PC-3 (cell line): Measurements from ENCODE around the gene DERA. TPM values are rescaled to one million over a fixed set of nuclear protein-coding genes. Genes with fewer than 3 reads are reported as not detected.
A peak's percentile ranks its signal among the peaks of the same experiment; 100 is the strongest.

Experiments used
- ATAC-seq: fragments of 200-7000 bp; cut with Tn5 transposase; 2 replicates; pipeline ENCODE4 v1.9.1; 2020; ENCODE audit warnings: mild to moderate bottlenecking, moderate library complexity
- BruUV-seq: library from RNA; stranded (reverse); fragments of 400-500 nt; replicated peaks from 2 replicates; lab custom pipeline; 2021; lab: Mats Ljungman, UMichigan
- CTCF ChIA-PET: fragments of 300-600 bp; sonication (Branson Sonifier 250); formaldehyde crosslinking; loops from one replicate; lab custom pipeline; 2022; ENCODE audit warnings: antibody characterized with exemption; lab: Charles Lee
- POLR2A ChIA-PET: fragments of 300-600 bp; sonication (Branson Sonifier 250); formaldehyde crosslinking; loops from one replicate; lab custom pipeline; 2022; ENCODE audit warnings: antibody characterized with exemption; ENCODE audit not compliant: unreplicated experiment; lab: Charles Lee
- DNase-seq: peaks from one replicate; pipeline ENCODE4 v3.0.0-alpha.2; 2015
- H2AFZ ChIP-seq: fragments of 300-600 bp; sonication (generic); 2 replicates; pipeline ENCODE4 v1.6.0; 2016; ENCODE audit warnings: antibody characterized with exemption, low read length
- H3F3A ChIP-seq: fragments of 300-600 bp; sonication (generic); one replicate; pipeline ENCODE4 v1.6.0; 2017; ENCODE audit warnings: antibody characterized with exemption, low read length, control low read depth, mild to moderate bottlenecking; ENCODE audit not compliant: unreplicated experiment
- H3K27ac ChIP-seq: fragments of 300-600 bp; sonication (generic); 2 replicates; pipeline ENCODE4 v1.5.1; 2016; ENCODE audit warnings: mild to moderate bottlenecking, low read length
- H3K27me3 ChIP-seq: fragments of 300-600 bp; sonication (generic); 2 replicates; pipeline ENCODE4 v1.6.1; 2016; ENCODE audit warnings: low read length, mixed read lengths
- H3K36me3 ChIP-seq: fragments of 300-600 bp; sonication (generic); 2 replicates; pipeline ENCODE4 v1.6.1; 2016; ENCODE audit warnings: low read depth, mixed run types, low read length, mixed read lengths
- H3K4me1 ChIP-seq: fragments of 300-600 bp; sonication (generic); 2 replicates; pipeline ENCODE4 v1.5.1; 2016; ENCODE audit warnings: low read length; ENCODE audit not compliant: insufficient read depth
- H3K4me2 ChIP-seq: fragments of 300-600 bp; sonication (generic); 2 replicates; pipeline ENCODE4 v1.6.0; 2016; ENCODE audit warnings: low read length
- H3K4me3 ChIP-seq: fragments of 300-600 bp; sonication (generic); 2 replicates; pipeline ENCODE4 v1.5.1; 2016; ENCODE audit warnings: mild to moderate bottlenecking, low read length, mixed read lengths
- H3K79me2 ChIP-seq: fragments of 300-600 bp; sonication (generic); 2 replicates; pipeline ENCODE4 v1.6.1; 2017; ENCODE audit warnings: low read length, mixed read lengths
- H3K9ac ChIP-seq: fragments of 300-600 bp; sonication (generic); 2 replicates; pipeline ENCODE4 v1.6.0; 2016; ENCODE audit warnings: mild to moderate bottlenecking, low read length
- H3K9me2 ChIP-seq: fragments of 300-600 bp; sonication (generic); replicated peaks from 2 replicates; pipeline ENCODE4 v1.6.1; 2016; ENCODE audit warnings: mixed run types, low read length, mixed read lengths
- H3K9me3 ChIP-seq: fragments of 300-600 bp; sonication (generic); 2 replicates; pipeline ENCODE4 v1.6.1; 2016; ENCODE audit warnings: low read length, mixed read lengths
- H4K20me1 ChIP-seq: fragments of 300-600 bp; sonication (generic); 2 replicates; pipeline ENCODE4 v1.6.1; 2016; ENCODE audit warnings: low read length, mixed read lengths
- EZH2 ChIP-seq: fragments of 300-600 bp; sonication (generic); IDR thresholded peaks from one replicate; pipeline ENCODE4 v1.6.1; 2017; ENCODE audit warnings: antibody characterized with exemption, mild to moderate bottlenecking, low read length; ENCODE audit not compliant: unreplicated experiment
- EZH2phosphoT487 ChIP-seq: fragments of 300-600 bp; sonication (generic); IDR thresholded peaks from 2 replicates; pipeline ENCODE4 v1.6.1; 2018; ENCODE audit warnings: mild to moderate bottlenecking, antibody characterized with exemption, low read length, borderline replicate concordance
- intact Hi-C: fragments of 100-400 bp; cut with micrococcal nuclease; formaldehyde crosslinking; loops from 2 replicates; pipeline ENCODE4 v1.9.0; 2023
- total RNA-seq: library from RNA; depleted of rRNA; stranded (reverse); fragments of >200 nt; gene quantifications from 2 replicates; pipeline ENCODE4 v1.2.3, GENCODE V29; 2014
- TF ChIP-seq, protein P1 (sequence below): fragments of 300-600 bp; sonication (generic); conservative IDR thresholded peaks from 2 replicates; pipeline ENCODE4 v1.5.1; 2017; ENCODE audit warnings: antibody characterized with exemption, low read depth, mild to moderate bottlenecking, low read length

The DERA gene
- total RNA-seq, 1 experiment from 2014 or later = 49.4 TPM

DNA sequence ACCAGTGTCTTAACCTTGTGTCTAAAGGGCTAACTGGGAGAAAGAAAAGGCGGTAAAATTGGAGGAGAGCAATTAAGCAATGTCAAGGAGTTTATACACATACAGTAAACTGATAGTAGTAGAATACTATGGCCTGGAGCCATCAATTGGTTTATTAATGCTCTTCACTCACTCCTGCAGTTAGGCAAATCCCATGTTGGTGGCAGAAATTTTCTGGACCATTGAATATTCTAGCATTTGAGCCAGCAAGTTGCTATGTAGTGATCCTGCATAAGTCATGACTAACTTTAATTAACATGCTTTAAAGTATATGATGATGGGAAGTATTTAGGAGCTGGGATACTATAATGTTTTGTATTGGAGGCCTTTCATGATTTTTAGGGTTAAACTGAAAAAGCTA, 14.3 kb upstream of the DERA start:
- BruUV-seq = no TSS peak
- ChIA-PET POLR2A (no interaction called here), CTCF (no interaction called here)
- H3F3A ChIP-seq = peaks cover 4% of the 10 kb centered on the region
- no peak for TF ChIP-seq EZH2
- TF ChIP-seq, protein P1, sequence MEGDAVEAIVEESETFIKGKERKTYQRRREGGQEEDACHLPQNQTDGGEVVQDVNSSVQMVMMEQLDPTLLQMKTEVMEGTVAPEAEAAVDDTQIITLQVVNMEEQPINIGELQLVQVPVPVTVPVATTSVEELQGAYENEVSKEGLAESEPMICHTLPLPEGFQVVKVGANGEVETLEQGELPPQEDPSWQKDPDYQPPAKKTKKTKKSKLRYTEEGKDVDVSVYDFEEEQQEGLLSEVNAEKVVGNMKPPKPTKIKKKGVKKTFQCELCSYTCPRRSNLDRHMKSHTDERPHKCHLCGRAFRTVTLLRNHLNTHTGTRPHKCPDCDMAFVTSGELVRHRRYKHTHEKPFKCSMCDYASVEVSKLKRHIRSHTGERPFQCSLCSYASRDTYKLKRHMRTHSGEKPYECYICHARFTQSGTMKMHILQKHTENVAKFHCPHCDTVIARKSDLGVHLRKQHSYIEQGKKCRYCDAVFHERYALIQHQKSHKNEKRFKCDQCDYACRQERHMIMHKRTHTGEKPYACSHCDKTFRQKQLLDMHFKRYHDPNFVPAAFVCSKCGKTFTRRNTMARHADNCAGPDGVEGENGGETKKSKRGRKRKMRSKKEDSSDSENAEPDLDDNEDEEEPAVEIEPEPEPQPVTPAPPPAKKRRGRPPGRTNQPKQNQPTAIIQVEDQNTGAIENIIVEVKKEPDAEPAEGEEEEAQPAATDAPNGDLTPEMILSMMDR = no peak
- no peak for TF ChIP-seq EZH2phosphoT487
- intact Hi-C loops = no loop called here
- no peak overlapping the region for H3K4me3 ChIP-seq
- peaks cover 48% of the 10 kb centered on the region for H3K36me3 ChIP-seq
- no peak for ATAC-seq
- no peaks in the 10 kb centered on the region for H3K9me3 ChIP-seq
- H3K9me2 ChIP-seq = no peaks in the 10 kb centered on the region
- DNase-seq = no peak
- no peaks in the 10 kb centered on the region for H3K4me1 ChIP-seq
- no peak overlapping the region for H3K27ac ChIP-seq
- 0 out of 2 replicates have a peak, but pooled peaks cover 15% of the 10 kb centered on the region for H4K20me1 ChIP-seq
- H3K9ac ChIP-seq = no peak overlapping the region
- H3K4me2 ChIP-seq = no peak overlapping the region
- H3K79me2 ChIP-seq = no peaks in the 10 kb centered on the region
- H2AFZ ChIP-seq = no peak overlapping the region
- H3K27me3 ChIP-seq = no peaks in the 10 kb centered on the region

DNA sequence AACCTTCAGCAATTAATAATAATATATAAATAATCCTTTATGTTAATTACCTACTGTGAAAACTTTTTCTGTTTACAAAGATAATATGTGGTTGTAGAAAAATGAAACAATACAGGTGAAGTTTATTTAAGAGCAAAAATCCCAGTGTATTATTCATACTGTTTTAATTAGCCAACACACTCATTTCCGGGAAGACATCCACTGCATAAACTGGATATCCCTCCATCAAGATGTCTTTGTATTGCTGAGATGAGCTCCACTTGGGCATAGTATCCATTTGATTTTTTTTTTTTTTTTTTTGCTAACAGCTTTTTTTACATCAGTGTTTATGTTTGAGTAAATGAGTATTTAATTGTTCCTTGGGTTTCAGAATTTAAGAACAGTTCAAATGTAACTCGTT, 13.7 kb upstream of the DERA start:
- H3F3A ChIP-seq = peaks cover 4% of the 10 kb centered on the region
- ChIA-PET POLR2A (no interaction called here), CTCF (no interaction called here)
- H3K9me2 ChIP-seq = no peaks in the 10 kb centered on the region
- 0 out of 2 replicates have a peak, but pooled peaks cover 15% of the 10 kb centered on the region for H4K20me1 ChIP-seq
- no peak overlapping the region for H3K4me3 ChIP-seq
- H3K4me2 ChIP-seq = no peak overlapping the region
- H3K36me3 ChIP-seq = peaks cover 54% of the 10 kb centered on the region
- H3K9me3 ChIP-seq = no peaks in the 10 kb centered on the region
- no peaks in the 10 kb centered on the region for H3K27me3 ChIP-seq
- no peak overlapping the region for H3K9ac ChIP-seq
- no peak for DNase-seq
- ATAC-seq = peak; percentile 35; the same call in 1 of the 2 replicates
- intact Hi-C loops = no loop called here
- no peaks in the 10 kb centered on the region for H3K4me1 ChIP-seq
- H3K79me2 ChIP-seq = no peaks in the 10 kb centered on the region
- H2AFZ ChIP-seq = no peak overlapping the region
- TF ChIP-seq, protein P1 = no peak
- no peak for TF ChIP-seq EZH2phosphoT487
- TF ChIP-seq EZH2 = no peak
- BruUV-seq = no TSS peak
- no peak overlapping the region for H3K27ac ChIP-seq

- no peak overlapping the region for H3K9ac ChIP-seq
- intact Hi-C loops = no loop called here
- no peaks in the 10 kb centered on the region for H3K27me3 ChIP-seq
- no peak for TF ChIP-seq EZH2
- TF ChIP-seq, protein P1 = peak; percentile 78
- no peaks in the 10 kb centered on the region for H3K4me1 ChIP-seq
- H3K36me3 ChIP-seq = peaks cover 61% of the 10 kb centered on the region
- ATAC-seq = no peak
- no TSS peak for BruUV-seq
- H3K9me3 ChIP-seq = no peaks in the 10 kb centered on the region
- DNase-seq = peak; percentile 25
- no peak overlapping the region for H3K4me2 ChIP-seq
- H3K79me2 ChIP-seq = no peaks in the 10 kb centered on the region
- no peak overlapping the region for H2AFZ ChIP-seq
- peaks cover 4% of the 10 kb centered on the region for H3F3A ChIP-seq
- H4K20me1 ChIP-seq = 0 out of 2 replicates have a peak, but pooled peaks cover 11% of the 10 kb centered on the region
- ChIA-PET CTCF (interaction anchor here (0.5 to 1.0 kb wide), 3 partner anchors 12 to 1401 kb away, joined by 3 to 5 read pairs (median 4); partner anchors contain the start of gene DERA), POLR2A (interaction anchor here (0.5 kb wide), 1 partner anchor 12 kb away, joined by 3 read pairs; the partner anchor contains the start of gene DERA)
- no peaks in the 10 kb centered on the region for H3K9me2 ChIP-seq
- H3K27ac ChIP-seq = no peak overlapping the region
- no peak overlapping the region for H3K4me3 ChIP-seq
These were observed 11.8 kb upstream of the DERA start for GRCh38 chr12:15899282-15899870.
